Measurements from ENCODE around the gene UNC93A. TPM values are rescaled to one million over a fixed set of nuclear protein-coding genes. Genes with fewer than 3 reads are reported as not detected.

Gene UNC93A
- polyA plus RNA-seq, 1 donor from 2014 or later, result not detected

DNA sequence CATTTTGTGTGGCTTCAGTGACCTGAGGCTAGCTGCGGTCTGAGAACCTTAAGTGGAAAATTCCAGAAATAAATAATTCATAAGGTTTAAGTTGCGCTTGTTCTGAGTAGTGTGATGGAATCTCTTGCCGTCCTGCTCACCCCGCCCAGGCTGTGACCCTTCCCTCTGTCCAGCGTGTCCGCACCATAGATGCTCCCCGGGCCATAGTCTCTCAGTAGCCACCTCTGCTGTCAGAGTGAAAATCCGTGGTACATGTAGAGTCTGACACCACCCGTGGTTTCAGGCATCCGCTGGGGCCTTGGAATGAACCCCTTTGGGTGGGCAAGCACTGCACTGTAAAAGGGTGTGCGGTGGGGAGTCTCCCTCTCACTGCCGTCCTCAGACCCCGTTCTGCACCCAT is 11.7 kb downstream of the UNC93A start:
- Histone ChIP-seq H2AFZ (ENCODE audit: low read depth, low read length) (no peak overlapping the region), H3K9me3 (ENCODE audit: low read length) (peaks cover 5% of the 10 kb centered on the region), H3K27ac (ENCODE audit: low read length) (no peak overlapping the region), H3K4me2 (ENCODE audit: low read length) (no peak overlapping the region), H3F3A (ENCODE audit: insufficient read depth, low read length, poor library complexity, severe bottlenecking) (no peaks in the 10 kb centered on the region), H3K9ac (ENCODE audit: low read length) (no peak overlapping the region), H3K4me3 (ENCODE audit: low read length) (no peak overlapping the region), H4K20me1 (ENCODE audit: insufficient read depth) (no peaks in the 10 kb centered on the region), H3K36me3 (ENCODE audit: insufficient read depth, low read length) (no peaks in the 10 kb centered on the region), H3K9me2 (ENCODE audit: insufficient read depth, low read length) (no peaks in the 10 kb centered on the region), H3K27me3 (ENCODE audit: insufficient read depth, low read depth, low read length) (no peaks in the 10 kb centered on the region), H3K79me2 (replicated peaks; ENCODE audit: insufficient read depth, low read length) (no peaks in the 10 kb centered on the region)
- TF ChIP-seq SMC3 (conservative IDR thresholded peaks at IDR 0.05; ENCODE audit: poor library complexity), result no peak
- no peak for TF ChIP-seq MXI1 (conservative IDR thresholded peaks at IDR 0.05; ENCODE audit: poor library complexity, severe bottlenecking)
- no peak for TF ChIP-seq EZH2 (IDR thresholded peaks at IDR 0.05; ENCODE audit: borderline replicate concordance, insufficient read depth, low read length, poor library complexity, severe bottlenecking)
- TF ChIP-seq, protein P1, sequence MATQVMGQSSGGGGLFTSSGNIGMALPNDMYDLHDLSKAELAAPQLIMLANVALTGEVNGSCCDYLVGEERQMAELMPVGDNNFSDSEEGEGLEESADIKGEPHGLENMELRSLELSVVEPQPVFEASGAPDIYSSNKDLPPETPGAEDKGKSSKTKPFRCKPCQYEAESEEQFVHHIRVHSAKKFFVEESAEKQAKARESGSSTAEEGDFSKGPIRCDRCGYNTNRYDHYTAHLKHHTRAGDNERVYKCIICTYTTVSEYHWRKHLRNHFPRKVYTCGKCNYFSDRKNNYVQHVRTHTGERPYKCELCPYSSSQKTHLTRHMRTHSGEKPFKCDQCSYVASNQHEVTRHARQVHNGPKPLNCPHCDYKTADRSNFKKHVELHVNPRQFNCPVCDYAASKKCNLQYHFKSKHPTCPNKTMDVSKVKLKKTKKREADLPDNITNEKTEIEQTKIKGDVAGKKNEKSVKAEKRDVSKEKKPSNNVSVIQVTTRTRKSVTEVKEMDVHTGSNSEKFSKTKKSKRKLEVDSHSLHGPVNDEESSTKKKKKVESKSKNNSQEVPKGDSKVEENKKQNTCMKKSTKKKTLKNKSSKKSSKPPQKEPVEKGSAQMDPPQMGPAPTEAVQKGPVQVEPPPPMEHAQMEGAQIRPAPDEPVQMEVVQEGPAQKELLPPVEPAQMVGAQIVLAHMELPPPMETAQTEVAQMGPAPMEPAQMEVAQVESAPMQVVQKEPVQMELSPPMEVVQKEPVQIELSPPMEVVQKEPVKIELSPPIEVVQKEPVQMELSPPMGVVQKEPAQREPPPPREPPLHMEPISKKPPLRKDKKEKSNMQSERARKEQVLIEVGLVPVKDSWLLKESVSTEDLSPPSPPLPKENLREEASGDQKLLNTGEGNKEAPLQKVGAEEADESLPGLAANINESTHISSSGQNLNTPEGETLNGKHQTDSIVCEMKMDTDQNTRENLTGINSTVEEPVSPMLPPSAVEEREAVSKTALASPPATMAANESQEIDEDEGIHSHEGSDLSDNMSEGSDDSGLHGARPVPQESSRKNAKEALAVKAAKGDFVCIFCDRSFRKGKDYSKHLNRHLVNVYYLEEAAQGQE (IDR thresholded peaks at IDR 0.05; ENCODE audit: borderline replicate concordance), result no peak
- TF ChIP-seq, protein P2, sequence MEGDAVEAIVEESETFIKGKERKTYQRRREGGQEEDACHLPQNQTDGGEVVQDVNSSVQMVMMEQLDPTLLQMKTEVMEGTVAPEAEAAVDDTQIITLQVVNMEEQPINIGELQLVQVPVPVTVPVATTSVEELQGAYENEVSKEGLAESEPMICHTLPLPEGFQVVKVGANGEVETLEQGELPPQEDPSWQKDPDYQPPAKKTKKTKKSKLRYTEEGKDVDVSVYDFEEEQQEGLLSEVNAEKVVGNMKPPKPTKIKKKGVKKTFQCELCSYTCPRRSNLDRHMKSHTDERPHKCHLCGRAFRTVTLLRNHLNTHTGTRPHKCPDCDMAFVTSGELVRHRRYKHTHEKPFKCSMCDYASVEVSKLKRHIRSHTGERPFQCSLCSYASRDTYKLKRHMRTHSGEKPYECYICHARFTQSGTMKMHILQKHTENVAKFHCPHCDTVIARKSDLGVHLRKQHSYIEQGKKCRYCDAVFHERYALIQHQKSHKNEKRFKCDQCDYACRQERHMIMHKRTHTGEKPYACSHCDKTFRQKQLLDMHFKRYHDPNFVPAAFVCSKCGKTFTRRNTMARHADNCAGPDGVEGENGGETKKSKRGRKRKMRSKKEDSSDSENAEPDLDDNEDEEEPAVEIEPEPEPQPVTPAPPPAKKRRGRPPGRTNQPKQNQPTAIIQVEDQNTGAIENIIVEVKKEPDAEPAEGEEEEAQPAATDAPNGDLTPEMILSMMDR (IDR thresholded peaks at IDR 0.05; ENCODE audit: poor library complexity, severe bottlenecking), result no peak
- TF ChIP-seq TAF1 (IDR thresholded peaks at IDR 0.05; ENCODE audit: low read depth), result no peak

DNA sequence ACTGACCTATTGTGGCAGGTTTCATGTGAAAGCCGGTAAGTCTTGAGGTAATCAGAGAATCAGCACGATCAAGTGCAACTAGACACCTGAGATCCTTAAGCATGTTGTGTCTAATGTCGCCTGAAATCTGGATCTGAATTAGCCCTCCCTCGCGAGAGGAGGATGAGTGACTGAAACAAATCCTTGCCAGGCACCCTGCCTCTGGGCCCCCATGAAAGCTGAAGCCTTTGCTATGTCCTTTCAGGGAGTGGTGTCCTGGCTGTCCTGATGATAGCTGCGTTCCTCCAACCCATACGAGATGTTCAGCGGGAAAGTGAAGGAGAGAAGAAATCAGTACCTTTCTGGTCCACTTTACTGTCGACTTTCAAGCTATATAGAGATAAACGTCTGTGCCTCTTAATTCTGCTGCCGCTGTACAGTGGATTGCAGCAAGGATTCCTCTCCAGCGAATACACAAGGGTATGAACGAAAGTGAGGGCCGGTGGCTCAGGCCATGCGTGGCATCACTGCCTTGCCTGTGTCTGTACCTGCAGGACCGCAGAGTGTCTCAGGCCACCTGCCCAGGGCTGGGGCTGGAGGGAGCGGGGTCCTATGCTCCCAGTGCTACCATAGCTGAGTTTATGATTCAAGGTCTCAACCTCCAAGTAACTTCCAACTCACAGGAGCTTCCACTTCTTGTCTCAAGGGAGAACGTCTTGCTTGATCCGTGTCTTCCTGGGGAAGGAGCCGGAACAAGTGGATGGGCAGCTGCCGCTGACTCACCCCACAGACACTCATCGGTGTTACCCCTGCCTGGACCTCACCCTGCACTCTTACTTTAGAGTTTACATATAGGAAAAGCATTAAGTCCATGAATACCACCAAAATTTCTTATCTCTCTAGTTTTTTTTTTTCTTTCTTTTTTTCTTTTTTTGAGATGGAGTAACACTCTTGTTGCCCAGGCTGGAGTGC is 12.8 kb downstream of the UNC93A start:
- Histone ChIP-seq H3K4me2 (ENCODE audit: low read length) (no peak overlapping the region), H3K27me3 (ENCODE audit: insufficient read depth, low read depth, low read length) (no peaks in the 10 kb centered on the region), H3K4me3 (ENCODE audit: low read length) (no peak overlapping the region), H3K9ac (ENCODE audit: low read length) (no peak overlapping the region), H3K36me3 (ENCODE audit: insufficient read depth, low read length) (no peaks in the 10 kb centered on the region), H3K79me2 (replicated peaks; ENCODE audit: insufficient read depth, low read length) (no peaks in the 10 kb centered on the region), H2AFZ (ENCODE audit: low read depth, low read length) (no peak overlapping the region), H3K9me2 (ENCODE audit: insufficient read depth, low read length) (no peaks in the 10 kb centered on the region), H3K27ac (ENCODE audit: low read length) (no peak overlapping the region), H4K20me1 (ENCODE audit: insufficient read depth) (no peaks in the 10 kb centered on the region), H3F3A (ENCODE audit: insufficient read depth, low read length, poor library complexity, severe bottlenecking) (no peaks in the 10 kb centered on the region), H3K9me3 (ENCODE audit: low read length) (no peaks in the 10 kb centered on the region)
- no peak for TF ChIP-seq TAF1 (IDR thresholded peaks at IDR 0.05; ENCODE audit: low read depth)
- no peak for TF ChIP-seq RAD21 (conservative IDR thresholded peaks at IDR 0.05)
- TF ChIP-seq SMC3 (conservative IDR thresholded peaks at IDR 0.05; ENCODE audit: poor library complexity), result no peak
- TF ChIP-seq EP300 (conservative IDR thresholded peaks at IDR 0.05; ENCODE audit: poor library complexity, severe bottlenecking), result no peak
- TF ChIP-seq, protein P2 (IDR thresholded peaks at IDR 0.05; ENCODE audit: poor library complexity, severe bottlenecking), result no peak
- TF ChIP-seq MXI1 (conservative IDR thresholded peaks at IDR 0.05; ENCODE audit: poor library complexity, severe bottlenecking), result no peak
- no peak for TF ChIP-seq EZH2 (IDR thresholded peaks at IDR 0.05; ENCODE audit: borderline replicate concordance, insufficient read depth, low read length, poor library complexity, severe bottlenecking)
- TF ChIP-seq, protein P1 (IDR thresholded peaks at IDR 0.05; ENCODE audit: borderline replicate concordance), result no peak
- TF ChIP-seq POLR2AphosphoS5 (IDR thresholded peaks at IDR 0.05), result no peak

Data from neural cell (in vitro differentiated cells).